T follicular helper cell (primary cell): Measurements from ENCODE around the gene AGO3.

ENCODE experiments used
- DNase-seq: peaks from one replicate; pipeline ENCODE4 v3.0.0-alpha.2; 2020; ENCODE audit warnings: low read depth

Gene AGO3

DNA sequence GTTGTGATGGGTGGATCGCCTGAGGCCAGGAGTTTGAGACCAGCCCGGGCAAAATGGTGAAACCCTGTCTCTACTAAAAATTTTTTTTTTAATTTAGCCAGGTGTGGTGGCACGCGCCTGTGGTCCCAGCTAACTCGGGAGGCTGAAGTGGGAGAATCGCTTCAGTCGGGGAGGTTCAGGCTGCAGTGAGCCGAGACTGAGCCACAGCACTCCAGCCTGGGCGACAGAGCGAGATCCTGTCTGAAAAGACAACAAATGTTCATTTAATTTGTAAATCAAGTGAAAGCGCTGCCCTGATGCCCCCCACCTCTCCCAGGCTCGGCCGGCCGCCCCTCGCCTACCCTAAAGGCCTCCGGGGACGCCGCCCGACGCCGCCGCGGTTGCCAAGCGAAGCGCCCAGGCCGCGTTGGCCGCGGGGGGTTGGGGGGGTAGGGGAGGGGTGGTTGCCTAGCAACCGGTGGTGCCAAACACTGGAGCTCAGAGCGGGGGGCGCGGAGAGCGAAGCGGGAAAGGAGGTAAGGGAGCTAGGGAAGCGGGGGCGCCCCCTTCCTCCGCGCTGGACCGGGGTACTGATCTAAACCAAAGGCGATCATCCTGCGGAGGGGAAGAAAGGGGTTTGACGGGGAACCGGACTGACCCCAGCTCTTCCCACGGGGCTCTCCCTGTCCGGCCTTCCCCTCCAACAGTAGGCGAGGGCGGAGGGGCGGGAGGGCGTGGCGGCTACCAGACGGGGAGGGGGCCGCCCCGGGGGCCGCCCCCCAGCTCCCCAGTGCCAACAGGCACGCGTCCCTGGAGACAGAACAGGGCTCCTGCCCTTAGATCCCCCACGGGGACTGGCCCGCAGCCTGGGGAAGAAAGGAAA, 153.0 kb downstream of the AGO3 start, which contains the start of gene TEKT2:
TSS of gene TEKT2 (plus strand) at position 460 of the 862 bp plus-strand sequence. CDS start 828 bp downstream, outside the sequence.
- DNase-seq: no peak

DNA sequence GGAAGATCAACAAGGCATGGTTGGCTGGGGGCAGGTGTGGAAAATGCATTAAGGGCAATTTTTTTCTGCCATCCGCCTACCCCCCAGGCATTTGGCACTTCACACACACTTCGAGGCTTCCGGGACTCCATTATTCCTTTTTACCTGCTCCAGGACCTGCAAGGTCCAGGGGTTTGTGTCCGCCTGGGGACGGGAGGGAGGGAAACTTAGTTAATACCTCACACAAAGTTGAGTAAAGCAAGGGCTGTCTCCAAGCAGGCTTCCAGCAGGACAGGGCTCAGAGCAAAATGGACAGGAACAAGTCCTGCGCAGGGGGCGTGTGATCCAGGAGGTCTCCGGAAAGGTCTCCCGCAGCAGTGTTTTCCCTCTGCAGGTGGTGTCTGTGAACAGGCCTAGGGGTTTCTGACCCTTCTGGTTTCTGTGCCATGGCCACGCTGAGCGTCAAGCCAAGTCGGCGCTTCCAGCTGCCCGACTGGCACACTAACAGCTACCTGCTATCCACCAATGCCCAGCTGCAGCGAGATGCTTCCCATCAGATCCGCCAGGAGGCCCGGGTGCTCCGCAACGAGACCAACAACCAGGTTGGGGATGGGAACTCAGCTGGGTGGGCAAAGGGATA, 153.7 kb downstream of the AGO3 start:
- no peak for DNase-seq

DNA sequence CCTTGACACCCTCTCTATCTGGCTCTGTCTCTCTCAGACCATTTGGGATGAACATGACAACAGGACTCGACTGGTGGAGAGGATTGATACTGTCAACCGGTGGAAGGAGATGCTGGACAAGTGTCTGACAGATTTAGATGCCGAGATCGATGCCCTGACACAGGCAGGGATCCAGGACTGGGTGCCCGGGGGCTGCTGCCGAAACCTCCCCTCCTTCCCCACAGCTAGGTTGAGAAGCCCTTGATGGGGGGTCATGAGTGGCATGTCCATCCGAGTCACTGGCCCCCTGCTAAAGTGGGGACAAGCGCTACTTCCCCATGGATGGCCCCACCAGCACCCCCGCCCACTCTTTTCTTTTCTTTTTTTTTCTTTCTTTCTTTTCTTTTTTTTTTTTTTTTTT, 154.2 kb downstream of the AGO3 start:
- no peak for DNase-seq

DNA sequence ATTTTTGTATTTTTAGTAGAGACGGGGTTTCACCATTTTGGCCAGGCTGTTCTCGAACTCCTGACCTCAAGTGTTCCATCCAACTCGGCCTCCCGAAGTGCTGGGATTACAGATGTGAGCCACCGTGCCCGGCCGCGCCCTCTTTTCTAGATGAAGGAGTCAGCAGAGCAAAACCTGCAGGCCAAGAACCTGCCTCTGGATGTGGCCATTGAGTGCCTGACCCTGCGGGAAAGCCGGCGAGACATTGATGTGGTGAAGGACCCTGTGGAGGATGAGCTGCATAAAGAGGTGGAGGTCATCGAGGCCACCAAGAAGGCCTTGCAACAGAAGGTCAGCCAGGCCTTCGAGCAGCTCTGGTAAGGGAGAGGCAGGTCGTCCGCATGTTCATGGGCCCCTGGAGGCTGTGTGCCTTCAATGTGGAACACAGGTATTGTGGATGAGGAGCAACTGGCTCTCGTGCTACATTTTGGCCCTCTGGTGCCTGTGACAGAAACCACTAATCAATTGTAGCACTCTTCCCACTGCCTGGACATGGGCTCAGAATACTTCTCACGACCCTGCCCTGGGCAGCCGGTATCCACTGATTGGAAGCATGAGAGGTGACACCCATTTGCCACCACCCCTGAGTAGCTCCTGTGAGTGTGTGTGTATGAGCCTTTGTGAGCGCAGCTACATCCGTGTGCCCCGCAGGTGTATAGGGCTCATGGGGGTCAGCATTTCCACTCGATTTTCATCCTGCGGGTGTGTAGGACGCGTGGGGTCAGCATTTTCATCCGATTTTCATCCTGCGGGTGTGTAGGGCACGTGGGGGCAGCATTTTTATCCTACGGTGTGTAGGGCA, 155.0 kb downstream of the AGO3 start:
- no peak for DNase-seq

DNA sequence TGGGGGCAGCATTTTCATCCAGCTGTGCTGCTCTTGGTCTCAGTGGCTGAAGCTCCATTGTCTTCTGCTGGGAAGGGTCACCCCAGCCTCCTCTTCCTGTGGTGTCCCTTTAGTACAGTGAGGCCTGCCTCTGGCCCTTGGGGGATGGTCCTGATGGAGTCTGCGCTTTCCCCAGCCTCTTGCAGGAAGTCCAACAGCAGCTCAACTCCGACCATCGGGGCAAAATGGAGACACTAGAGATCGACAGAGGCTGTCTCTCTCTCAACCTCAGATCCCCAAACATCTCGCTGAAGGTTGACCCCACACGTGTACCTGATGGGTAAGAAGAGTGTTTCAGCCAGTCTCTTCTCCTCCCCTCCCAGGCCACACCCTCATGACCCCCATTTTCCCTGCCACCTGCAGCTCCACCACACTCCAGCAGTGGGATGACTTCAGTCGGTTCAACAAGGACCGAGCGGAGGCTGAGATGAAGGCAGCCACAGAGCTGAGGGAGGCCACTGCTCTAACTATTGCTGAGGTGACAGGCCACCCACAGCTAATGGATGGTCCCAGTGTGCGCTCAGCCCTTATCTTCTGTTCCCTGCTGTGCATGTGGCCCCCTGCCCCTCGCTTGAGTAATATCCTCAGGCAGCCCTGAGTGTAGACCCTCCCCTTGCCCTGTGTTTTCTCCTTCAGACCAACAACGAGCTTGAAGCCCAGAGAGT, 155.8 kb downstream of the AGO3 start:
- DNase-seq: no peak

DNA sequence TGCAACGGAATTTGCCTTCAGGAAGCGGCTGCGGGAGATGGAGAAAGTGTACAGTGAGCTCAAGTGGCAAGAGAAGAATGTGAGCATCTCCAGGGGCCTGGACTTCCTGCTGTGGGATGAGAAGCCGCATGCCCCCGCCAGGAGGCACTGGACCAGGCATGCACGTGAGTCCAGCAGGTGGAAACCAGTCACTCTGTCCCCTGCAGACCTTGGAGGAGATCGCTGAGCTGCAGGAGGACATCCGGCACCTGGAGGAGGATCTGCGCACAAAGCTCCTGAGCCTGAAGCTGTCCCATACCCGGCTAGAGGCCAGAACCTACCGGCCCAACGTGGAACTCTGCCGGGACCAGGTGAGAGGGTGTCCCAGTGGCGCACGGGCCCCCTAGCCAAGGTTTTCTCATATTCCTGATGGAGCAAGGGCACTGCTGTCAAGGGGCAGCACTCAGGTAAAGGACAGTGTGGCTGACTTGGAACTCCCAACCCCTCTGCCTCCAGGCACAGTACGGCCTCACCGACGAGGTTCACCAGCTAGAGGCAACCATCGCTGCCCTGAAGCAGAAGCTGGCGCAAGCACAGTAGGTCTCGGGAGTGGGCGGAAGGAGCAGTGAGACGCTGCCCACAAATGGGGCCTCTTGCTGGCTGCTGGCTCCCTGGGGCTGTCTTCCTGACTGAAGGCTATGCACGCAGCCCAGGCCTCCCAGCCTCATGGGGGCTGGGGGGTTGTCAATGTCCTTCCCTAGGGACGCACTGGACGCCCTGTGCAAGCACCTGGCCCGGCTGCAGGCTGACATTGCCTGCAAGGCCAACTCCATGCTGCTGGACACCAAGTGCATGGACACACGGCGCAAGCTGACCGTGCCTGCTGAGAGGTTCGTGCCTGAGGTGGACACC, 156.6 kb downstream of the AGO3 start:
- DNase-seq: no peak

DNA sequence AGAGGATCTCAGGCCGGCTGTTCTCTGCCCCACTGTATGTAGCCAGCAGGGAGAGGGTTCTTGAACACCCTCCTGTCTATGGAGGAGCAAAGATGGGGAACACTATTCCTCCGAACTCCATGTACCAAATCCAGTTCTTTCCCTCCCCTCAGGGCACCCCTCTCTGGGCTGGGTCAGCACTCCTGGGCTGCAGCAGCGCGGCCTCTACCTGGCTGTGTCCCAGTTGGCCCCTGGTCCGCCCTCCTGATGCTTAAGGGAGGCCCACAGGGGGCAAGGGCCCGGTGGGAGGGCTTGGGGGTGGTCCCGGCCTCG, 157.3 kb downstream of the AGO3 start:
- DNase-seq: no peak

DNA sequence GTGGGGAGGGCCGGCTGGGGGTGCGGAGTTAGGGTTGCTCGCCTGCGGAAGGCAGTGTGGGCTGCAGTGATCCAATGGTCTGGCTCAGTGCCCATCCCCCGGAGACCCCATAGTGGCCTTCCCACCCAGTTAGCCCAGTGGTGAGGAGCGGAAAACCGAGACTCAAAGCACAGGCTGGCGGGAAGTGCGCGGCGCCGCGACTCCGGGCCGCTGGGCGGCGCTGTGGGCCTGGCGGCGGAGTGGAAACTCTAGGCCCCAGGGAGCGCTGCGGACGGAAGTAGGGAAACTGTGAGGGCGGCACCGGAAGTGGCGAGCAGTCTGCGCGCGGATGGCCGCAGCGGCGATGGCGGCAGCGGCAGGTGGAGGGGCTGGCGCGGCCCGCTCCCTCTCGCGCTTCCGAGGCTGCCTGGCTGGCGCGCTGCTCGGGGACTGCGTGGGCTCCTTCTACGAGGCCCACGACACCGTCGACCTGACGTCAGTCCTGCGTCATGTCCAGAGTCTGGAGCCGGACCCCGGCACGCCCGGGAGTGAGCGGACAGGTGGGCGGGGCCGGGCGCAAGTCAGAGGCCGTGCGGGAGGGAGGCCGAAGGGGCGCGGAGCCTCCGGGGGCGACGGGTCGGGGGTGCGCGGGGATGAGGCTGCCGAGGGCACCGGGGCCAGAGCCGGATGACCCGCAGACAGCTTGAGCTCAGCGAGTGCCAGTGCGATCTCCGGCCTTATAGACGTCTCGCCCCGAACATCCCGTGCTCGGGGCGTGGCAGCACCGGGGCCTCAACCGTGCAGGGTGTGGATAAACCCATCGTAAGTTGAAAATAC, 157.9 kb downstream of the AGO3 start, which contains the start of gene ADPRS:
TSS of gene ADPRS (plus strand) at position 316 of the 816 bp plus-strand sequence. CDS start at position 329, 13 bp downstream.
- DNase-seq: peak; percentile 85

DNA sequence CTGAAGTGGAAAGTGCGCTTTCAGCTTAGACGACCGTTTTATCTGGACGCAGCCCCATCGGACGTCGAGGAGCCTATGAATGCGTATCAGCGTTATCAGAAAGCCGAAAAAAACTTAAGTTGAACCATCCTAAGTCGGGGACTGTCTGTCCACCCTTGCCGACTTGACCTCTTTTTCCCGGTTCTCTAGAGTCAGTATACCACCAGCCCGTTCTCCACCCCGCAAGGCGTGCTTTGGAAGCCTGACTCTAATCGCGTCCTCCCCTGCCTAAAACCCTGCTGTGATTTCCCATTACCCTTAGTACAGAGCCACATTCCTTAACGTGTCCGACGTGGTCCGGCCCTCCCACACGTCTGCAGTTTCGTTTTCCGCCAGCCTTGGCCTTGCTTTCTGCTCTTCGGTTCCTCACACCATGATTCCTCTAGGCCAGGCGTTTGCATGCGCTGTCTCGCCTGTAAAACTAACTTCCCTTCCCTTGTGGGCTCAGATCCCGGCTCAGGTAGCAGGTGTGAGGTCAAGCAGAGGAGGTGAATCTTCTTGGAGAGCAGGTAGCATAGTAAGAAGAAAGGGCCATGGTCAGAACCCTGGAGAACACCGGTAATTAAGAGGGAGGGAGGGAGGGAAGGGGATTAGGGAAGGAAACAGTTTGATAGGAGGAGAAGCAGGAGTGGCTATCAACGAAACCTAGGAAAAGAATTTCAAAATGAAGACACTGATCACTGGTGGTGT, 158.7 kb downstream of the AGO3 start:
- DNase-seq: no peak

DNA sequence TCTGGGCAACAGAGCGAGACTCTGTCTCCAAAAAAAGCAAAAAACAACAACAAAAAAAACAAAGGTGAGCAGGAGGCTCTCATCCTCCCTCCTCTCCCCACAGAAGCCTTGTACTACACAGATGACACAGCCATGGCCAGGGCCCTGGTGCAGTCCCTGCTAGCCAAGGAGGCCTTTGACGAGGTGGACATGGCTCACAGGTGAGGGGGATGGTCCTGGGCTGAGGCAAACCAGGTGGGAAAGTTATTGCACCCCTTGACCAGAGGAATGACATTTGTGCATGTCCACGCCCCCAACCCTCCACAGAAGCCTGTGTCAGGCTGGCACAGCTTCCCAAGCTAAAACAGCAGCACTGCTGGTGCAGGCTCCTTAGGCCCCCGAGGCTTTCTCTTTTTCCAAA, 160.2 kb downstream of the AGO3 start:
- DNase-seq: no peak

DNA sequence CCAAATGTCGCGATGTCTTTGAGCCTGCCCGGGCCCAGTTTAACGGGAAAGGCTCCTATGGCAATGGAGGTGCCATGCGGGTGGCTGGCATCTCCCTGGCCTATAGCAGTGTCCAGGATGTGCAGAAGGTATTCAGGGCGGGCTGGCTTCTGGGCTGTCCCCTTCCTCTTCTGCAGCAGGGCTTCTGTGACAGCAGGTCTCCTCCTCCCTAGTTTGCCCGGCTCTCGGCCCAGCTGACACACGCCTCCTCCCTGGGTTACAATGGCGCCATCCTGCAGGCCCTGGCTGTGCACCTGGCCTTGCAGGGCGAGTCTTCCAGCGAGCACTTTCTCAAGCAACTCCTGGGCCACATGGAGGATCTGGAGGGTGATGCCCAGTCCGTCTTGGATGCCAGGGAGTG, 160.8 kb downstream of the AGO3 start:
- no peak for DNase-seq

DNA sequence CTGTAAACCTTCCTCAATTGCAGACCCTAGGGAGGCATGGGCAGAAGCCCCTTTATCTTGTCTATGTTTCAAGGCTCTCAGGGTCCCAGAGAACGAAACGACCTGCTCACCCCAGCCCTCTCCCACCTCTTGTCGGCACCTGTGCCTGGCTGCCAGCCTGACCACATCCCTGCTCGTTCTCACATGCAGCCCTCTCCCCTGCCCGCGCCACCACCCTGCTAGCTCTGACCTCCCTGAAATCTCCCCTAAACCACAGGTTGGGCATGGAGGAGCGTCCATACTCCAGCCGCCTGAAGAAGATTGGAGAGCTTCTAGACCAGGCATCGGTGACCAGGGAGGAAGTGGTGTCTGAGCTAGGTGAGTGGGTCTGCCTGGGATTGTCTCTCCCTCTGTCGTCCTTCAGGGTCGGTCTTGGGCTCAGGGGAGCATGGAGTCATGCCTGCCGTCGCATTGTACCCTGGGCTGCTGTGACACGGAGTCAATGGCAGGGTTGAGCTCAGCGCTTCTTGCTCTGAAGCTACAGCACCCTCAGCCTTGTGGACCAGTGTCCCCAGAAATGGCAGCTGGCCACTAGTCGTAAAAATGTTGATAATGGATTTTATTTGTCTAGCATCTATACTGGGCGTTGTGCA, 161.4 kb downstream of the AGO3 start:
- no peak for DNase-seq

DNA sequence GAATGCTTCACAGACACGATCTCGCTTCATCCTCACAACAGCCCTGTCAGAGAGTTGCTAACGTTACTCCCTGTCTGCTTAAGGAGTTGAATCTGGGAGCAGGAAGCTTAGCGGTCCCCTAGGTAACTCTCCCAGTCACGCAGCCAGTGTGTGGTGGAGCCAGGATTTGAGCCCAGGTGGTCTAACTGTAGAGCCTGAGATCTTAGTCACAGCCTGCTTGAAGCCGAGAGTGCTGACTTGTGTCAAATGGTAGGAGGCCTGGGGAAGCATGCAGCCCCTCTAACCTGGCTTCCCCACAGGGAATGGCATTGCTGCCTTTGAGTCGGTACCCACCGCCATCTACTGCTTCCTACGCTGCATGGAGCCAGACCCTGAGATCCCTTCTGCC, 161.9 kb downstream of the AGO3 start:
- DNase-seq: no peak

DNA sequence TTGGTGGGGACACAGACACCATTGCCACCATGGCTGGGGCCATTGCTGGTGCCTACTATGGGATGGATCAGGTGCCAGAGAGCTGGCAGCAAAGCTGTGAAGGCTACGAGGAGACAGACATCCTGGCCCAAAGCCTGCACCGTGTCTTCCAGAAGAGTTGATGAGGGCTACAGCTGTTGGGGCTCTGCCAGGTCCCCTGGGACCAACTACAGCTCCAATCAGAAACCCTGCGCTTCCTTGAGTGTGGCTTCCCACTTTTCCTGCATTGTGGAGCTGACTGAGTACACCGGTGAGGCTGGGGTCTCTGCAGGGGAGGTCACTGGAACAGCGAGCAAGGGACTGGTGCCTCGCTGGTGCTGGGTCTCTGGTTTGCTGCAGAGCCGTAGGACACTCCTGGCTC, 162.3 kb downstream of the AGO3 start:
- DNase-seq: no peak

DNA sequence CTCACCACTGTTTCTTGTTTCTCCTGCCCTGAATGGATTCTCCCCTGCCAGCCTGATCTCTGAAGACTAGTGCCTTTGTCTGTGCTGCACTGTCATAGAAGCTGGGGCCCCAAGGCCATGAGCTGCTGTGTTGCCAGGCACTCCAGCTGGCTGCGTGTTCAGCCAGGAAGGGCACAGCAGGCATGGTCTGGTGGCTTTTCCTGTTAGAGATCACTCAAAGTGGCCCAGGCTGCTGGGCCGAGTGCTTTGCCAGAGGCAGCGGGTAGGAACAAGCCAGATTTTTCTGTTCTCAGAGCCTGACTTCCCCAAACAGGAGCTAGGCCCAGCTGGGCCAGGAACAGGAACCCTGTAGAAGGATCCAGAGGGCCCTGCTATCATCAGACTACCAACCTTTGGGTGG, 163.0 kb downstream of the AGO3 start:
- no peak for DNase-seq

DNA sequence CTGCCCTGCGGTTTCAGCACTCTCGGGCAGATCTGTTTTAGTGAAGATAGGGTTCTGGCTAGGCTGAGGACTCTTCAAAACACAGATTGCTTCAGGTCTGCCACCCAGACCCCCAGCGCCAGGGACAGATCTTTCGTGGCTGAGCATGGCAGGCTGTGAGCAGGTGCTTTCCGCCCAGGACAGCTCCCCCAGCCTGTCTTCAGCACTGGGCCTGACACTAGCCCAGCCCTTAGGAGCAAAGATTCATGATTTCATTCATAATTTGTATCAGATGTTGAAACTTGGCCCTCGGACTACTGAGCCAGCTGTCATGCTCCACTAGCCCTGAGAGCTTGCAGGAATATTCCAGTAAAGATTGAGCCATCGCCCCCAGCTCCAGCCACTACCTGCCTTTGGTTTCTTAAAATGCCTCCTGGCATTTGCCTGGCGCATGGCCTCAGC, 163.7 kb downstream of the AGO3 start:
- no peak for DNase-seq

DNA sequence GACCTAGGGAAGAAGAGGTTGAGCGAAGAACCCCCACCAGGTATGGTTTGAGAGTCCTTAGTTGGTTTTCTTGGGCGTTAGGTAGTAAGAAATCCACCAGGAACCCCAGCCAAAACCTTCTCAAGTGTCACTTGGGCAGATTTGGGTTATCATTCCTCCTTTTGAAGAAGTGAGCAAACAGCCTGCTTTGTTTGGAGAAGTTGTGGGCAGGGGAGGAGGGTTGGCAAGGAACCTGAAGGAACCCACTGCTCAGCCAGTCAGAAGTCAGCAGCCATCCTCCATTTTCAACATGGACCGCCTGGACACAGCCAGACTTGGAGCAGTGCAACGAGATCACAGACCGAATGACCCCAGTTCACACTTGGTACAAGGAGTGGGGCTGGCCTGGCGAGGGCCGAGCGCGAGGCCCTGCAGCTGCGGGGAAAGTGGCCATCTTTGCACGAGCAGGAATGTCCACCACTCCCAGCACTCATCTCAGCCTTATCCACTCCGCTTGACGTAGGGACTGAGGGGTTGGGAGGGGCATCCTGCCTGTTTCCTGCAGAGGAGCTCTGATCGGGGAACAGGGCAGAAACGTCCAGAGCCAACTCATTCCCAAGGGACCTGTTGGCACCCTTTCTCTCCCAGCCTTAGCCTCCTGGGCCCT, 165.0 kb downstream of the AGO3 start:
- DNase-seq: no peak
